Activated T-helper 2 cell treated with anti-CD3 and anti-CD28 coated beads, Interferon-gamma antibody, Interleukin-2, Interleukin-4, amounts not matched to agents 10 μg/mL and 5 μg/mL and 100 μg/mL, durations not matched to agents 14 hours and 24 hours and 36 hours (primary cell): ENCODE measurements around the gene ZNF675. TPM values are rescaled to one million over a fixed set of nuclear protein-coding genes. Genes with fewer than 3 reads are reported as not detected.
"Not testable (repeated sequence)": the region's sequence is repeated elsewhere in the genome, so short reads cannot be mapped to it uniquely, and the experiment has no call there.

ENCODE experiments used
- DNase-seq: peaks from one replicate; pipeline ENCODE4 v3.0.0; 2021; ENCODE audit warnings: low spot score
- H3K27ac Mint-ChIP-seq: one replicate; pipeline ENCODE4 v1.8.0; 2021; ENCODE audit warnings: mixed read lengths
- H3K27me3 Mint-ChIP-seq: one replicate; pipeline ENCODE4 v1.8.0; 2021; ENCODE audit warnings: low read depth, mixed read lengths
- H3K36me3 Mint-ChIP-seq: one replicate; pipeline ENCODE4 v1.8.0; 2021; ENCODE audit warnings: low read depth, mixed read lengths
- H3K4me1 Mint-ChIP-seq: one replicate; pipeline ENCODE4 v1.8.0; 2021; ENCODE audit warnings: low read depth, mixed read lengths
- H3K4me3 Mint-ChIP-seq: one replicate; pipeline ENCODE4 v1.8.0; 2021; ENCODE audit warnings: low read depth, mild to moderate bottlenecking, moderate library complexity, mixed read lengths
- H3K9me3 Mint-ChIP-seq: one replicate; pipeline ENCODE4 v1.8.0; 2021; ENCODE audit warnings: mixed read lengths
- intact Hi-C: fragments of 100-400 bp; cut with micrococcal nuclease; formaldehyde crosslinking; loops from one replicate; pipeline ENCODE4 v1.15.1; 2023
- total RNA-seq: library from RNA; stranded (reverse); gene quantifications from 2 replicates; pipeline ENCODE4 v1.2.3, GENCODE V29; 2022

ZNF675 gene
- total RNA-seq, 1 donor from 2014 or later, result 17.7 TPM

GRCh38 chr19:23665651-23666410 lies 21.2 kb downstream of the ZNF675 start:
- no peak for DNase-seq
- Mint-ChIP-seq H3K27me3 (no peaks in the 10 kb centered on the region), H3K9me3 (peaks cover 69% of the 10 kb centered on the region), H3K4me1 (no peaks in the 10 kb centered on the region), H3K4me3 (no peak overlapping the region), H3K36me3 (peaks cover 86% of the 10 kb centered on the region), H3K27ac (no peak overlapping the region)
- intact Hi-C loops, result no loop called here

GRCh38 chr19:23649817-23650216 lies 37.2 kb downstream of the ZNF675 start:
- Mint-ChIP-seq H3K36me3 (peaks cover 29% of the 10 kb centered on the region), H3K9me3 (peaks cover 67% of the 10 kb centered on the region)
- H3K27ac Mint-ChIP-seq, H3K4me3 Mint-ChIP-seq, H3K4me1 Mint-ChIP-seq, DNase-seq, H3K27me3 Mint-ChIP-seq, intact Hi-C loops: not testable (repeated sequence)

Other genes starting within 250 kb of the ZNF675 start
- gene ZNF681, start 71.7 kb upstream of the ZNF675 start, total RNA-seq, result 3.1 and 3.5 TPM in 2 replicates
- gene ZNF726, start 227.7 kb upstream of the ZNF675 start, total RNA-seq, result 10.3 and 11.6 TPM in 2 replicates